SH-SY5Y (cell line): ENCODE measurements around the gene AFF3.

Source experiments
- GATA2 ChIP-seq: IDR thresholded peaks from 2 replicates; pipeline ENCODE4 v1.6.1; 2011; ENCODE audit warnings: mild to moderate bottlenecking, low read depth, low read length
- GATA3 ChIP-seq: IDR thresholded peaks from 2 replicates; pipeline ENCODE4 v1.6.1; 2011; ENCODE audit warnings: low read depth, mild to moderate bottlenecking, low read length, moderate library complexity

Gene AFF3

GRCh38 chr2:99554871-99555270, 587.5 kb downstream of the AFF3 start:
- TF ChIP-seq GATA2 (no peak), GATA3 (no peak)

GRCh38 chr2:99554238-99554637, 588.2 kb downstream of the AFF3 start:
- TF ChIP-seq GATA3: no peak
- no peak for TF ChIP-seq GATA2

- TF ChIP-seq GATA3 (no peak), GATA2 (no peak)
These were observed 589.9 kb downstream of the AFF3 start for GRCh38 chr2:99552529-99552928.

- TF ChIP-seq GATA3 (no peak), GATA2 (no peak)
These were observed 592.0 kb downstream of the AFF3 start for GRCh38 chr2:99550368-99550767.

- TF ChIP-seq GATA3 (no peak), GATA2 (no peak)
These were observed 596.8 kb downstream of the AFF3 start for GRCh38 chr2:99545604-99546003.

- TF ChIP-seq GATA3 (no peak), GATA2 (no peak)
These were observed 597.3 kb downstream of the AFF3 start for GRCh38 chr2:99545066-99545465.

- TF ChIP-seq GATA2 (no peak), GATA3 (no peak)
These were observed 597.8 kb downstream of the AFF3 start for GRCh38 chr2:99544608-99545007.

DNA sequence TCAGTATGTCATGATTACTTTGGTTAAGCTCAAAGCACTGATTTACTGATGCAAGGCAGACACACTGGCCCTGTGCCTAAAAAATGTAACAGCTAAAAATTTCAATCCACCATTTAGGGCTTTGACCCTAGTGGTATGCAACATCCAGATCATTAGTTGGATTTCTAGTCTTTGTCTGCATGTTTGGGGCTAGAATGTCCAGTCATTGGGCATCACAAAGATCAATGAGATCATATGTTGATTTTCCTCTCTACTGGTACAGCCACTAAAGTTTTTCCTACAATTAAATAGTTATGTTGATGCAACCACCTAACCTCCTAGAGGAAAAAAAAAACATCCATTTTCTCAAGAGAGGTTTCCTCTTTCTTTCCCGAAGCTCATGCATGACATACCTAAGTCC, 599.1 kb downstream of the AFF3 start:
- TF ChIP-seq GATA3: no peak
- TF ChIP-seq GATA2: no peak

GRCh38 chr2:99537910-99538485, 604.4 kb downstream of the AFF3 start:
- no peak for TF ChIP-seq GATA3
- TF ChIP-seq GATA2: no peak

- TF ChIP-seq GATA2 (no peak), GATA3 (no peak)
These were observed 618.3 kb downstream of the AFF3 start for GRCh38 chr2:99524056-99524455.

DNA sequence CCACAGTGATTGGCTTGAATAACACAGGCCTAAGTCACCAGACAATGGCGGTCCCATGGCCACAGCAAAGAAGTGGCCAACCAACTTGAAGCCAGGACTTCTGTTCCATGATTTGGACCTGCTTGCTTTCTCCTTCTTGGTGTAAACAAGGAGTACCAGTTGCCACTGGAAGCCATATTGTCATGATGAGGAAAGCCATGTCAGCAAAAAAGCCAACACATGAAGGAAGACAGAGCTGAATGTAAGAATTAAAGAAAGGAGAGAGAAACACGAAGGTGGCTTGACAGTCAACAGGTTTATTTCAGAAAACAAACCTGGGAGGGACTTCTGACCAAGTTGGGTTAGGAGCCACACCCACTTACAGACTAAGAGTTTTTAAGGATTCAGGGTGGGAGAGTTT, 620.2 kb downstream of the AFF3 start:
- TF ChIP-seq GATA3 (no peak), GATA2 (no peak)

GRCh38 chr2:99520813-99521212, 621.6 kb downstream of the AFF3 start:
- TF ChIP-seq GATA2 (no peak), GATA3 (no peak)

DNA sequence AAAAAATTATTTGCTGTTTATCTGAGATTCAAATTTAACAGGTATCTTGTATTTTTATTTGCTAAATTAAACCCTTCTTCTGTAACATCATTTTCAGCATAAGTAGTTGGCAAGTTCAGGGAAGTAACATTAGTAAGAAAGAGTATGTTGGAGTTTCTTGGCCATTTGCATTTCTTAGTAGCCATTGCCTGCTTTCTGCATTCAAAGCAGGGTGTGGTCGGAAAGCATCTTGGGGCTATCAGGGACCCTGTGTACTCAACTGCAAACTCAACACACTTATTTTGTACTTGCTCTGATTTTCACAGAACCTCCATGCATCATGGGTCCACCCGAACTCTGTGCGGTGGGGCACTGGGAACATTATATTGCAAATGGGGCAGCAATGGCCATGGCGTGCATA, 622.2 kb downstream of the AFF3 start:
- TF ChIP-seq GATA2: no peak
- no peak for TF ChIP-seq GATA3

- no peak for TF ChIP-seq GATA3
- TF ChIP-seq GATA2: no peak
These were observed 628.0 kb downstream of the AFF3 start for GRCh38 chr2:99514357-99514756.

DNA sequence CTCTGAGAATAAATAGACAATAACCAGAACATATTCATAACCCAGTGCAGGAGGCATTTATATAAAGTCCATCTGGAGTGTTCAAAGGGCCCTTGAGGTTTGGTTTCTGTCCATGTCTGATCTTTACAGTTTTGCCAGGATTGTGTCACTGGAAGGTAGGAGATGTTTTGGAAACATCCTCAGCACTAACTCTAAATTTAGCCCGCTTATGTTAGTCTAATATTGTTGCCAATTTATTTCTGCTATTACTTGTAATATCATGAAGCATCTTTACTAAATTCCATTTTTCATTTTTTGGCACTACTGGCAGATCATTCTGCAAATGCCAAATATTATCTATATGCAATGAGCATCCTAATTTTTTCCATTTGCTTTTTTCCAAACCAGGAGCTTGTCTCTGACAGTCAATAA, 630.2 kb downstream of the AFF3 start:
- no peak for TF ChIP-seq GATA2
- TF ChIP-seq GATA3: no peak

DNA sequence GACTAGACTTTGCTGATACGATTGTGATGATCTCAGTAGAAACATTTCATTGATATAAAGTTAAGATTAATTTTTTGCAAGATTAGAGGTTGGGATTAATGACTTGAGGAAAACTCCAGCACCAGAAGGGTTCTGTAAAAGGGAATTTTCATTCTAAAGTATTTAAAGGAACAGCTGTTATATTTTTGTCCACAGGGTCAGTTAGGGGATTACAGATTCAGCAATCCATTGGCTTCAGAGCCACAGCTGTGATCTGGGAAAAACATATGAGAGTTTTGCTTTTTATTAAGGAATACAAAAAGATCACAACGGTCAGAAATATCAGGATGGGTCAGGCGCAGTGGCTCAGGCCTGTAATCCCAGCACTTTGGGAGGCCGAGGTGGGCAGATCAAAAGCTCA, 633.0 kb downstream of the AFF3 start:
- TF ChIP-seq GATA2: no peak
- no peak for TF ChIP-seq GATA3
